Skeletal muscle satellite cell (primary cell): ENCODE measurements around the gene JPH4.
"Not testable (repeated sequence)": the region's sequence is repeated elsewhere in the genome, so short reads cannot be mapped to it uniquely, and the experiment has no call there.

Experiments used
- H3K27me3 ChIP-seq: 2 replicates; pipeline ENCODE4 v1.7.0; 2013; ENCODE audit warnings: low read length; ENCODE audit not compliant: control insufficient read depth, insufficient read depth
- H3K36me3 ChIP-seq: 2 replicates; pipeline ENCODE4 v1.7.0; 2013; ENCODE audit warnings: mild to moderate bottlenecking, control low read depth, low read length; ENCODE audit not compliant: insufficient read depth
- H3K4me1 ChIP-seq: 2 replicates; pipeline ENCODE4 v1.7.0; 2013; ENCODE audit warnings: low read length; ENCODE audit not compliant: control insufficient read depth, insufficient read depth
- H3K4me2 ChIP-seq: 2 replicates; pipeline ENCODE4 v1.7.0; 2013; ENCODE audit warnings: mild to moderate bottlenecking, low read length
- H3K4me3 ChIP-seq: 2 replicates; pipeline ENCODE4 v1.7.0; 2013; ENCODE audit warnings: low read length
- H3K9ac ChIP-seq: 2 replicates; pipeline ENCODE4 v1.7.0; 2013; ENCODE audit warnings: mild to moderate bottlenecking, low read depth, low read length, moderate library complexity
- H3K9me3 ChIP-seq: replicated peaks from 2 replicates; pipeline ENCODE4 v1.7.0; 2013; ENCODE audit warnings: mild to moderate bottlenecking, control low read depth, low read length

The JPH4 gene

GRCh38 chr14:23588884-23589598, 10.5 kb upstream of the JPH4 start:
- no peak overlapping the region for H3K4me3 ChIP-seq
- no peak overlapping the region for H3K4me2 ChIP-seq
- no peak overlapping the region for H3K9ac ChIP-seq

GRCh38 chr14:23584527-23585203, 6.1 kb upstream of the JPH4 start:
- H3K36me3 ChIP-seq, H3K4me2 ChIP-seq, H3K4me3 ChIP-seq, H3K9me3 ChIP-seq, H3K9ac ChIP-seq, H3K4me1 ChIP-seq: not testable (repeated sequence)
- peaks cover 23% of the 10 kb centered on the region for H3K27me3 ChIP-seq

More at GRCh38 chr14:23588884-23589598, 10.5 kb upstream of the JPH4 start:
- Histone ChIP-seq H3K27me3 (peaks cover 6% of the 10 kb centered on the region), H3K36me3 (no peaks in the 10 kb centered on the region), H3K9me3 (no peaks in the 10 kb centered on the region), H3K4me1 (peaks cover 4% of the 10 kb centered on the region)

- H3K27me3 ChIP-seq, result peaks cover 29% of the 10 kb centered on the region
- H3K9ac ChIP-seq, H3K9me3 ChIP-seq, H3K4me3 ChIP-seq, H3K4me2 ChIP-seq, H3K4me1 ChIP-seq, H3K36me3 ChIP-seq: not testable (repeated sequence)
Observed at GRCh38 chr14:23583761-23584526, 5.4 kb upstream of the JPH4 start.

- no peaks in the 10 kb centered on the region for H3K4me1 ChIP-seq
- no peak overlapping the region for H3K4me2 ChIP-seq
- H3K27me3 ChIP-seq, result peaks cover 35% of the 10 kb centered on the region
- H3K4me3 ChIP-seq, result no peak overlapping the region
- H3K9me3 ChIP-seq, result no peaks in the 10 kb centered on the region
- H3K36me3 ChIP-seq, result no peaks in the 10 kb centered on the region
- no peak overlapping the region for H3K9ac ChIP-seq
Observed at GRCh38 chr14:23582906-23583760, 4.5 kb upstream of the JPH4 start.

- H3K27me3 ChIP-seq, result peaks cover 55% of the 10 kb centered on the region
- no peaks in the 10 kb centered on the region for H3K9me3 ChIP-seq
- H3K36me3 ChIP-seq, result no peaks in the 10 kb centered on the region
- H3K4me1 ChIP-seq, result no peaks in the 10 kb centered on the region
- no peak overlapping the region for H3K4me3 ChIP-seq
- no peak overlapping the region for H3K9ac ChIP-seq
- H3K4me2 ChIP-seq, result no peak overlapping the region
Observed at GRCh38 chr14:23580948-23581281, 2.3 kb upstream of the JPH4 start.

GRCh38 chr14:23580152-23580926, 1.7 kb upstream of the JPH4 start:
- no peak overlapping the region for H3K4me2 ChIP-seq
- H3K27me3 ChIP-seq, result peaks cover 61% of the 10 kb centered on the region
- no peak overlapping the region for H3K9ac ChIP-seq
- no peaks in the 10 kb centered on the region for H3K36me3 ChIP-seq
- no peaks in the 10 kb centered on the region for H3K4me1 ChIP-seq
- no peak overlapping the region for H3K4me3 ChIP-seq
- H3K9me3 ChIP-seq, result no peaks in the 10 kb centered on the region

- Histone ChIP-seq H3K9ac (no peak overlapping the region), H3K36me3 (no peaks in the 10 kb centered on the region), H3K9me3 (no peaks in the 10 kb centered on the region), H3K4me3 (no peak overlapping the region), H3K4me2 (no peak overlapping the region), H3K4me1 (no peaks in the 10 kb centered on the region), H3K27me3 (peaks cover 67% of the 10 kb centered on the region)
Observed at GRCh38 chr14:23579739-23580138, 1.1 kb upstream of the JPH4 start.

GRCh38 chr14:23579311-23579630, 681 bp upstream of the JPH4 start:
- Histone ChIP-seq H3K4me1 (no peaks in the 10 kb centered on the region), H3K27me3 (peaks cover 68% of the 10 kb centered on the region), H3K4me3 (no peak overlapping the region), H3K9ac (no peak overlapping the region), H3K36me3 (no peaks in the 10 kb centered on the region), H3K4me2 (no peak overlapping the region), H3K9me3 (no peaks in the 10 kb centered on the region)

GRCh38 chr14:23577710-23578392, 739 bp downstream of the JPH4 start:
- Histone ChIP-seq H3K4me1 (no peaks in the 10 kb centered on the region), H3K36me3 (no peaks in the 10 kb centered on the region), H3K9ac (no peak overlapping the region), H3K4me3 (no peak overlapping the region), H3K4me2 (no peak overlapping the region), H3K9me3 (no peaks in the 10 kb centered on the region), H3K27me3 (peaks cover 80% of the 10 kb centered on the region)

- H3K36me3 ChIP-seq, result no peaks in the 10 kb centered on the region
- no peaks in the 10 kb centered on the region for H3K9me3 ChIP-seq
- peaks cover 80% of the 10 kb centered on the region for H3K27me3 ChIP-seq
- H3K4me3 ChIP-seq, result no peak overlapping the region
- H3K4me2 ChIP-seq, result no peak overlapping the region
- no peak overlapping the region for H3K9ac ChIP-seq
- H3K4me1 ChIP-seq, result no peaks in the 10 kb centered on the region
Observed at GRCh38 chr14:23577004-23577681, 1.4 kb downstream of the JPH4 start.
